Measurements from ENCODE around the gene TCERG1L.

Gene TCERG1L

GRCh38 chr10:131314799-131315198 is 3.3 kb upstream of the TCERG1L start:
- DNase-seq: no peak

GRCh38 chr10:131314148-131314547 is 2.6 kb upstream of the TCERG1L start:
- no peak for DNase-seq

- DNase-seq: no peak
These were observed 1.9 kb upstream of the TCERG1L start for GRCh38 chr10:131313377-131313776.

- DNase-seq: no peak
These were observed 936 bp upstream of the TCERG1L start for GRCh38 chr10:131312478-131312836.

- DNase-seq: no peak
These were observed 190 bp downstream of the TCERG1L start for GRCh38 chr10:131311402-131311660.

GRCh38 chr10:131310551-131311401 is 745 bp downstream of the TCERG1L start:
- no peak for DNase-seq

GRCh38 chr10:131310142-131310541 is 1.4 kb downstream of the TCERG1L start:
- no peak for DNase-seq

- no peak for DNase-seq
These were observed 11.0 kb downstream of the TCERG1L start for GRCh38 chr10:131300508-131300907.

GRCh38 chr10:131290781-131291180 is 20.7 kb downstream of the TCERG1L start:
- no peak for DNase-seq

GRCh38 chr10:131288648-131289047 is 22.9 kb downstream of the TCERG1L start:
- no peak for DNase-seq

- no peak for DNase-seq
These were observed 28.6 kb downstream of the TCERG1L start for GRCh38 chr10:131282961-131283360.

- no peak for DNase-seq
These were observed 31.4 kb downstream of the TCERG1L start for GRCh38 chr10:131280101-131280500.

GRCh38 chr10:131279516-131279915 is 32.0 kb downstream of the TCERG1L start:
- DNase-seq: no peak

GRCh38 chr10:131277969-131278368 is 33.6 kb downstream of the TCERG1L start:
- DNase-seq: no peak

- DNase-seq: no peak
These were observed 34.2 kb downstream of the TCERG1L start for GRCh38 chr10:131277278-131277677.

GRCh38 chr10:131275691-131276090 is 35.8 kb downstream of the TCERG1L start:
- DNase-seq: no peak

- DNase-seq: no peak
These were observed 36.6 kb downstream of the TCERG1L start for GRCh38 chr10:131274883-131275282.

- DNase-seq: no peak
These were observed 37.2 kb downstream of the TCERG1L start for GRCh38 chr10:131274133-131274880.

GRCh38 chr10:131273476-131273875 is 38.0 kb downstream of the TCERG1L start:
- no peak for DNase-seq

- no peak for DNase-seq
These were observed 38.5 kb downstream of the TCERG1L start for GRCh38 chr10:131272897-131273451.

GRCh38 chr10:131271966-131272365 is 39.6 kb downstream of the TCERG1L start:
- no peak for DNase-seq

- DNase-seq: no peak
These were observed 40.2 kb downstream of the TCERG1L start for GRCh38 chr10:131271195-131271880.

GRCh38 chr10:131270461-131271190 is 40.9 kb downstream of the TCERG1L start:
- no peak for DNase-seq

All from OCI-M1 (cell line).